ENCODE data around the gene CARTPT. TPM values are rescaled to one million over a fixed set of nuclear protein-coding genes. Genes with fewer than 3 reads are reported as not detected.

CARTPT gene
- total and polyA plus RNA-seq, 10 of the 15 experiments (the other 5 are each of a cell fraction or from before 2014, with no cell fraction given): not detected

DNA sequence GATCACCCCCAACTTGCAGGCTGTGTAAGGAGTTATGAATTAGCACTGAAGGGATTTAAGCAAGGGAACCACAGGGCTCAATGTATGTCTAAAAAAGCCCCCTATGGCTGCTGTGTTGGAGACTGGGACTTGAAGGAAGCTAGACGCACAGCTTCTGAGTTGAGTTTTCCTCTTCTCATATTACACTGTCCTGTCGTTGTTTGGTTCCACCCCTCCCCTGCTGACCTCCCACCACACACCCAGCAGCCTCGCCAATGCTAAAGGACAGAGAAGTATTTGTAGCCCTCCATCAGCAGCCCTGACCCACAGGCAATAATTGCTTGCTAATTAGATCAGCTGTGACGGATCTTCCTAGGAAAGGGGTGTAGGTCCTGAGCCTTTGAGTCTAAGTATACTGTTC, 15.1 kb upstream of the CARTPT start:
- WGBS (ENCODE audit: insufficient coverage, insufficient replicate concordance, low lambda C conversion rate, missing lambda C conversion rate): 46% methylated on average over 4 of the region's 4 CpGs
- POLR2A ChIA-PET: interaction anchor here (0.7 kb wide), 1 partner anchor 108 kb away, joined by 4 read pairs; no protein-coding TSS in a partner anchor
- H3K4me1 ChIP-seq (ENCODE audit: control insufficient read depth, insufficient read depth, low read length): no peaks in the 10 kb centered on the region
- BruUV-seq (replicated peaks): no TSS peak
- H3K4me3 ChIP-seq: no peak overlapping the region
- H3K9ac ChIP-seq (ENCODE audit: control insufficient read depth, insufficient read depth, low read length): no peak overlapping the region
- TF ChIP-seq HDAC2 (IDR thresholded peaks at IDR 0.05) (no peak), EP300 (IDR thresholded peaks at IDR 0.05; ENCODE audit: borderline replicate concordance in 1 of 2, control insufficient read depth in 1 of 2, low read depth in 2 of 2, low read length in 2 of 2) (no peak), ATF7 (IDR thresholded peaks at IDR 0.05; ENCODE audit: low read depth) (no peak), EED (IDR thresholded peaks at IDR 0.05; ENCODE audit: low read depth) (no peak), CHD4 (IDR thresholded peaks at IDR 0.05) (no peak), CEBPZ (IDR thresholded peaks at IDR 0.05; ENCODE audit: low read depth, low read length) (no peak), RFX5 (IDR thresholded peaks at IDR 0.05; ENCODE audit: low read depth, low read length) (no peak), EGR1 (IDR thresholded peaks at IDR 0.05; ENCODE audit: borderline replicate concordance in 1 of 2, low read depth in 2 of 2, low read length in 2 of 2) (no peak), RB1 (IDR thresholded peaks at IDR 0.05; ENCODE audit: borderline replicate concordance) (no peak), TARDBP (IDR thresholded peaks at IDR 0.05; ENCODE audit: borderline replicate concordance) (no peak), ESRRA (IDR thresholded peaks at IDR 0.05; ENCODE audit: low read length) (no peak), TCF7 (IDR thresholded peaks at IDR 0.05; ENCODE audit: borderline replicate concordance) (no peak), NR2F1 (conservative IDR thresholded peaks at IDR 0.05) (no peak), ZNF274 (IDR thresholded peaks at IDR 0.05; ENCODE audit: insufficient read depth, insufficient read length) (no peak), ATF3 (IDR thresholded peaks at IDR 0.05; ENCODE audit: borderline replicate concordance, extremely low read depth, low read depth, low read length) (no peak)
- TF ChIP-seq, protein P1, sequence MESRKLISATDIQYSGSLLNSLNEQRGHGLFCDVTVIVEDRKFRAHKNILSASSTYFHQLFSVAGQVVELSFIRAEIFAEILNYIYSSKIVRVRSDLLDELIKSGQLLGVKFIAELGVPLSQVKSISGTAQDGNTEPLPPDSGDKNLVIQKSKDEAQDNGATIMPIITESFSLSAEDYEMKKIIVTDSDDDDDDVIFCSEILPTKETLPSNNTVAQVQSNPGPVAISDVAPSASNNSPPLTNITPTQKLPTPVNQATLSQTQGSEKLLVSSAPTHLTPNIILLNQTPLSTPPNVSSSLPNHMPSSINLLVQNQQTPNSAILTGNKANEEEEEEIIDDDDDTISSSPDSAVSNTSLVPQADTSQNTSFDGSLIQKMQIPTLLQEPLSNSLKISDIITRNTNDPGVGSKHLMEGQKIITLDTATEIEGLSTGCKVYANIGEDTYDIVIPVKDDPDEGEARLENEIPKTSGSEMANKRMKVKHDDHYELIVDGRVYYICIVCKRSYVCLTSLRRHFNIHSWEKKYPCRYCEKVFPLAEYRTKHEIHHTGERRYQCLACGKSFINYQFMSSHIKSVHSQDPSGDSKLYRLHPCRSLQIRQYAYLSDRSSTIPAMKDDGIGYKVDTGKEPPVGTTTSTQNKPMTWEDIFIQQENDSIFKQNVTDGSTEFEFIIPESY (IDR thresholded peaks at IDR 0.05): no peak
- CTCF ChIA-PET: no interaction called here
- in situ Hi-C loops (cut with MboI) (no loop called here), intact Hi-C loops (cut with micrococcal nuclease; ENCODE audit: unreplicated experiment) (no loop called here)
- H2AFZ ChIP-seq (ENCODE audit: control insufficient read depth, low read depth, low read length): no peak overlapping the region
- no peak for DNase-seq (ENCODE audit: low read depth, low spot score)
- H3K4me2 ChIP-seq (ENCODE audit: control insufficient read depth, insufficient read depth): no peak overlapping the region
- no peaks in the 10 kb centered on the region for H3K79me2 ChIP-seq (ENCODE audit: control insufficient read depth, insufficient read depth, low read length)
- no peak for ATAC-seq
- H3K36me3 ChIP-seq (ENCODE audit: control insufficient read depth in 2 of 2, insufficient read depth in 2 of 2, low read length in 1 of 2): no peaks in the 10 kb centered on the region
- FAIRE-seq: no peak
- no peaks in the 10 kb centered on the region for H3K9me3 ChIP-seq (replicated peaks; ENCODE audit: control insufficient read depth, insufficient read depth, low read length)
- H3K27ac ChIP-seq (ENCODE audit: control insufficient read depth, insufficient read depth): no peak overlapping the region
- SMC1A ChIA-PET (ENCODE audit: uncharacterized antibody, unreplicated experiment): no interaction called here
- H3K27me3 ChIP-seq (replicated peaks in 1 of 2; ENCODE audit: control insufficient read depth in 2 of 2, insufficient read depth in 2 of 2, low read length in 1 of 2): no peaks in the 10 kb centered on the region
- RAD21 ChIA-PET (ENCODE audit: unreplicated experiment): no interaction called here
- no peaks in the 10 kb centered on the region for H4K20me1 ChIP-seq (ENCODE audit: control insufficient read depth, insufficient read depth)

All from GM12878 (cell line).